Astrocyte of the cerebellum (primary cell): ENCODE results near the gene DPCD.

Experiments
- DNase-seq: peaks from one replicate; pipeline ENCODE4 v3.0.0-alpha.2; 2011; ENCODE audit warnings: low read depth
- H3K4me3 ChIP-seq: 2 replicates; pipeline ENCODE4 v1.5.1; 2011; ENCODE audit warnings: mild to moderate bottlenecking, low read depth, low read length, moderate library complexity
- CTCF ChIP-seq: IDR thresholded peaks from 2 replicates; pipeline ENCODE4 v1.5.1; 2012; ENCODE audit warnings: low read length, low read depth, moderate library complexity, mild to moderate bottlenecking; ENCODE audit errors: missing control alignments
- in situ Hi-C: cut with HindIII; loops from 2 replicates; pipeline ENCODE4 v1.10.0; 2017; ENCODE audit warnings: low sequenced_read_pairs

Gene DPCD

GRCh38 chr10:101612872-101613271 lies 24.8 kb downstream of the DPCD start:
- no peak for TF ChIP-seq CTCF
- no peak for DNase-seq
- in situ Hi-C loops, result no loop called here
- H3K4me3 ChIP-seq, result no peak overlapping the region

- no peak overlapping the region for H3K4me3 ChIP-seq
- no peak for TF ChIP-seq CTCF
- in situ Hi-C loops, result no loop called here
- DNase-seq, result no peak
Measured at GRCh38 chr10:101613646-101614045, 25.5 kb downstream of the DPCD start.

GRCh38 chr10:101614663-101615524 lies 26.8 kb downstream of the DPCD start:
- no peak overlapping the region for H3K4me3 ChIP-seq
- peak; percentile 21 for TF ChIP-seq CTCF
- DNase-seq, result no peak
- in situ Hi-C loops, result no loop called here

- DNase-seq, result no peak
- TF ChIP-seq CTCF, result no peak
- in situ Hi-C loops, result no loop called here
- H3K4me3 ChIP-seq, result no peak overlapping the region
Measured at GRCh38 chr10:101615525-101616116, 27.5 kb downstream of the DPCD start.

GRCh38 chr10:101616415-101617101 lies 28.4 kb downstream of the DPCD start:
- no peak overlapping the region for H3K4me3 ChIP-seq
- no peak for DNase-seq
- in situ Hi-C loops, result no loop called here
- no peak for TF ChIP-seq CTCF

- in situ Hi-C loops, result no loop called here
- no peak for TF ChIP-seq CTCF
- DNase-seq, result no peak
- H3K4me3 ChIP-seq, result no peak overlapping the region
Measured at GRCh38 chr10:101617102-101617823, 29.1 kb downstream of the DPCD start.
